ENCODE measurements around the gene WIPI1. TPM values are rescaled to one million over a fixed set of nuclear protein-coding genes. Genes with fewer than 3 reads are reported as not detected.
A peak's percentile ranks its signal among the peaks of the same experiment; 100 is the strongest.

Gene WIPI1
- total RNA-seq, 1 donor from 2014 or later, result 38.1 TPM

DNA sequence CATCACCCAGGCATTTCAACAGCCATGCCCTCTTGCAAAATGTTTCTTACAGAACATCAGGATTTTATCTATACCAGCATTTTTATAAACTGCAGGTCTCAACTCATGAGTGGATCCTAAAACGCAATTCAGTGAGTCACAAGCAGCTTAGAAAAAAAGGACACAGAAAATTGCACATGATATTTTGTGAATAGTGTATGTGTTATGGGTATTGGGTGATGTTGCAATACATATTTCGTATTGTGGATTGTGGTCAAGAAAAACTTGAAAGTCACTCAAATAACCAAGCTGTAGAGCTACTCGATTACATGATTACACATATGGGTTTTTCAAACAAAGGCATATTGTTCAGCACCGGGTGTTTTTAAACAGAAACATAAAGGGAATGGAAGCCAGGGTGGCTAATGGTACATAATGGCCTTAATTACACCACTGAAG is 1.4 kb downstream of the WIPI1 start:
- intact Hi-C loops (cut with DNase I), result no loop called here
- peaks cover 22% of the 10 kb centered on the region for H3K36me3 ChIP-seq
- peaks cover 38% of the 10 kb centered on the region for H3K4me1 ChIP-seq
- no peaks in the 10 kb centered on the region for H3K27me3 ChIP-seq
- H3K27ac ChIP-seq, result peak overlapping the region; percentile 87
- DNase-seq (no peak), ATAC-seq (no peak)
- TF ChIP-seq CTCF (IDR thresholded peaks at IDR 0.05), result no peak
- H3K9me3 ChIP-seq, result no peaks in the 10 kb centered on the region
- peak overlapping the region; percentile 85 for H3K4me3 ChIP-seq

DNA sequence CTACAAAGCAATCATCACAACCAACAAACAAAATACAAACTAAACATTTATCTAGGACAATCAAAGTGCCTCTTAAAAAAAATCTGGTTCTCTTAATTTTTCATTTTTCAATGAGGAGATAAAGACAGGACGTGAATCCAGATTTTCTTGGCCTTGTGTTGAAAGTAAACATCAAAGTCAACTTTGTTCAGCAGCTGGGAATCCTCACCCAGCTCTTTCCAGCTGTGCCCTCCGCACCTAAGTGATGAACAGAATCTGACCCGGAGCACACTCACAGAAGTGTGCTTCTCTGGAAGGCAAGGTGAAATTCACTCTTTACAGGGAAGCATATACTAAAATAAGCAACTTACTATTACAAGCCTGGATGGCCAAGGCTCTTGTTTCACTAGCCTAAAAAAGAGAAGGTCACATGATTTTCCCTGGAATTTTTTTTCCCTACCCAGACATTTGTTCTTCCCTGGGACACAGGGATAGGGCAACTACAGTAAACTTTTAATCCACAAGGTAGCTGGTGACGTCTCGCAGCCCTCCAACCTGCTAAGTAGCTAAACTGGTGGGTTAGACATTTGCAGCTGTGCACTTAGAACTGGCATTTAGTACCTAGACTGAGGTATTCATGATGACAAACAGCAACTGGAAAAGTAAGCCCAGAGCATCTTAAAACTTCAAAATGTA is 3.2 kb downstream of the WIPI1 start:
- ATAC-seq (no peak), DNase-seq (no peak)
- Histone ChIP-seq H3K36me3 (peaks cover 40% of the 10 kb centered on the region), H3K4me1 (peaks cover 38% of the 10 kb centered on the region), H3K27ac (no peak overlapping the region), H3K9me3 (no peaks in the 10 kb centered on the region), H3K4me3 (no peak overlapping the region), H3K27me3 (no peaks in the 10 kb centered on the region)
- no peak for TF ChIP-seq CTCF (IDR thresholded peaks at IDR 0.05)
- intact Hi-C loops (cut with DNase I), result no loop called here

DNA sequence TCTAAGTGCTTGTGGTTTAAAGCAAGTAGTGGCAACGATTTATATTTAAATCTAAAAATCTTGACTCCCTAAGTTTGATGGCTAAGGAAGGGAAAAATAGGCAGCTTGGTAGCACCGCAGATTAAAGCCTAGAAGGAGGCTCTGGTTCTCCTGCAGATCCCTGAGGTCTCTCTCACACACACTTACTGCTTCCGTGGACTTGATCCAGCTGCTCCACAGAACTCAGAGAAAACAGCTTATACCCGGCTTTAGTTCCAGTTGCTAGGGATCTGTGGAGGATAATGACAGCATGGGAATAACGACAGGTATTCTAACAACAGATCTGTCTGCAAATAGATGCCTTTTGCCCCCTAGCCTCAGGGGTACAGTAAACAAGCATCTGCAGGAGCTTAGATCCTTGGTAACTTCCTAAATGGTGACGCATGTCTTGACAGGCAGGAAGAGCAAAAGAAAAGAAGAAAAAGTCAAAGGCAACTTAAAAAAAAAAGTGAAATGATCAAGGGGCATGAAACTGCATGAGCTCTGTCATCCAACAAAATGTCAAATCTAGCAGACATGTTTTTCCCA is 4.5 kb downstream of the WIPI1 start:
- peaks cover 53% of the 10 kb centered on the region for H3K36me3 ChIP-seq
- intact Hi-C loops (cut with DNase I), result no loop called here
- H3K27ac ChIP-seq, result no peak overlapping the region
- ATAC-seq (no peak), DNase-seq (no peak)
- no peaks in the 10 kb centered on the region for H3K9me3 ChIP-seq
- no peak overlapping the region for H3K4me3 ChIP-seq
- H3K27me3 ChIP-seq, result no peaks in the 10 kb centered on the region
- TF ChIP-seq CTCF (IDR thresholded peaks at IDR 0.05), result no peak
- peaks cover 31% of the 10 kb centered on the region for H3K4me1 ChIP-seq

- DNase-seq, result no peak
- Histone ChIP-seq H3K4me1 (peaks cover 31% of the 10 kb centered on the region), H3K36me3 (peaks cover 63% of the 10 kb centered on the region), H3K9me3 (no peaks in the 10 kb centered on the region), H3K27ac (no peak overlapping the region), H3K27me3 (no peaks in the 10 kb centered on the region), H3K4me3 (no peak overlapping the region)
- TF ChIP-seq CTCF (IDR thresholded peaks at IDR 0.05), result no peak
- ATAC-seq, result no peak
- intact Hi-C loops (cut with DNase I), result no loop called here
These were observed 5.5 kb downstream of the WIPI1 start for GRCh38 chr17:68451670-68452354.

DNA sequence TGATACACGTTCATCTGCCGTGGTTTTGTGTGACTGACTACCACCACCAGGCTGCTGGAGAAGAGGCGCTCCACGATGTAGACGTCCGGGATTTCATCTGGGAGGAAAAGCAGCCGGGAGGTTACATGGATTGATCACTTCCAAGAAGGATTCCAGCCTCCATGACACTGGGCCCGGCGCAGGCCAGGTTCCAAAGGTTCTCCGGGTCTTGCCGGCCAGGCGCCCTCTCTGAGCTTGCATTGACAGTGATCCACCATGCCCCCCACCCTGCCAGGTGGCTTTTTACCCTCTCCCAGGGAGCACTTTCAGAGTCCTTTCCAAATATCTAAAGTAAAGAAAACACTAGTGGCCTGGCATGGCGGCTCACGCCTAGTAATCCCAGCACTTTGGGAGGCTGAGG is 6.5 kb downstream of the WIPI1 start:
- Histone ChIP-seq H3K27me3 (no peaks in the 10 kb centered on the region), H3K9me3 (no peaks in the 10 kb centered on the region), H3K4me1 (peaks cover 24% of the 10 kb centered on the region), H3K4me3 (no peak overlapping the region), H3K27ac (no peak overlapping the region), H3K36me3 (peaks cover 71% of the 10 kb centered on the region)
- ATAC-seq, result no peak
- intact Hi-C loops (cut with DNase I), result no loop called here
- DNase-seq, result no peak
- TF ChIP-seq CTCF (IDR thresholded peaks at IDR 0.05), result no peak

Data from upper lobe of right lung (tissue), 1 donor.